GM19099 (cell line): ENCODE measurements around the gene B4GALT5.

Experiments
- POLR2A ChIP-seq: IDR thresholded peaks from 3 replicates; pipeline ENCODE4 v1.6.1; 2011; ENCODE audit warnings: low read depth; ENCODE audit not compliant: insufficient read length; ENCODE audit errors: extremely low read depth

The B4GALT5 gene

DNA sequence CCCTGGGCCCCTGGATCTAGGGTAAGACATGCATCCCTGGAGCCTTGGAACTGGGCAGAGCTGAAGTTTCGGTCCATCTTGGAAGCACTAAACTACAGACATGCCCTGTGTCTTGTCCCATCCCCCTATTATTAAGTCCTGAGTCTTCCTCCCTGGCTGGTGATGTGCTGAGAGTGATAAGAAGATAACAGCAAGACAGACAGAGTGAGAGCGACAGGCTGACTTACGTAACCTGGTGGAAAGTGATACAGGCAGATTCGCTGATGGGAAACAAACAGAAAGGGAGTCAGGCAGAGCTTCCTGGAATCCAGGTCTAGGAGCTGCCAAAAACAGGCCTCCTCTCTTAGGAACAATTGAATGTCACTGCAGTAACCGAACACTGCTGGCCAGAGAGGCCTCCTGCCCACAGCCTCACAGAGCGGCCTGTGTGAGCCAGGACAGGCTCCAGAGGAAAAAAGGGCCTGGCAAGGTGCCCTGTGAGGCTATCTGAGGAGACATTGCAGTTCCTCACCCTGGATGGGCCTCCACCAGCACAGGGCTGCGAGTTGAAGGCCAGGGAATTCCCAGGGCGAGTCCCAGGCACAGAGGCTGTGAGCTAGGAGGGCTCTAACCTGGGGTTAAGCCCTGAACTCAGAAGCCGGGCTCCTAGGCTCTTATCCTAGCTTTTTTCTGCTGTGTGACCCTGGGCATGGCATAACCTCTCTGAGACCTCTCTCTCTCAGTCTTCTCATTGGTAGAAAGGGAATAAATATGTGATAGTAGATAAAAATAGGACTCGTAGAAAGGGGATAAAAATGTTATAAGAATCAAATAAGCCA lies 34.2 kb upstream of the B4GALT5 start:
- no peak for TF ChIP-seq POLR2A

- no peak for TF ChIP-seq POLR2A
Measured at GRCh38 chr20:49742948-49743347, 29.3 kb upstream of the B4GALT5 start.

GRCh38 chr20:49741977-49742376 lies 28.3 kb upstream of the B4GALT5 start:
- TF ChIP-seq POLR2A = no peak

GRCh38 chr20:49740807-49741206 lies 27.1 kb upstream of the B4GALT5 start:
- TF ChIP-seq POLR2A = no peak

DNA sequence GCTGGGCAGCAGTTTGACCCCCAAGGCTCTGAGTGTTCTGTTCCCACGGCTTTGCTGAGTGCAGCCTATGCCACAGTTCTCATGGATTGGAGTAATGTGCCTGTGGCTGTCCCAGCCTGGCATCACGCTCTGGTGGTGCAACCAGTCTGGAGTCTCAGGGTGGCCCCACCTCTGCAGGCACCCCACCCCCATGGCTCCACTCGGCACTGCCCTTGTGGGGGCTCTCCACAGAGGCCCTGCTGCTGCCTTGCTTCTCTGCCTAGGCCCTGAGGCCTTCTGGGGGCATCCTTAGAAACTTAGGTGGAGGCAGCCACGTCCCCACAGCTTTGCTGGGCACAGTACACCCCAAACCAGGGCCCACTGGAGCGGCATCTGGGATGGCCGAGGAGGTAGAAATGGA lies 25.4 kb upstream of the B4GALT5 start:
- no peak for TF ChIP-seq POLR2A

GRCh38 chr20:49737260-49737659 lies 23.6 kb upstream of the B4GALT5 start:
- TF ChIP-seq POLR2A = no peak

- TF ChIP-seq POLR2A = no peak
Measured at GRCh38 chr20:49729780-49730179, 16.1 kb upstream of the B4GALT5 start.

DNA sequence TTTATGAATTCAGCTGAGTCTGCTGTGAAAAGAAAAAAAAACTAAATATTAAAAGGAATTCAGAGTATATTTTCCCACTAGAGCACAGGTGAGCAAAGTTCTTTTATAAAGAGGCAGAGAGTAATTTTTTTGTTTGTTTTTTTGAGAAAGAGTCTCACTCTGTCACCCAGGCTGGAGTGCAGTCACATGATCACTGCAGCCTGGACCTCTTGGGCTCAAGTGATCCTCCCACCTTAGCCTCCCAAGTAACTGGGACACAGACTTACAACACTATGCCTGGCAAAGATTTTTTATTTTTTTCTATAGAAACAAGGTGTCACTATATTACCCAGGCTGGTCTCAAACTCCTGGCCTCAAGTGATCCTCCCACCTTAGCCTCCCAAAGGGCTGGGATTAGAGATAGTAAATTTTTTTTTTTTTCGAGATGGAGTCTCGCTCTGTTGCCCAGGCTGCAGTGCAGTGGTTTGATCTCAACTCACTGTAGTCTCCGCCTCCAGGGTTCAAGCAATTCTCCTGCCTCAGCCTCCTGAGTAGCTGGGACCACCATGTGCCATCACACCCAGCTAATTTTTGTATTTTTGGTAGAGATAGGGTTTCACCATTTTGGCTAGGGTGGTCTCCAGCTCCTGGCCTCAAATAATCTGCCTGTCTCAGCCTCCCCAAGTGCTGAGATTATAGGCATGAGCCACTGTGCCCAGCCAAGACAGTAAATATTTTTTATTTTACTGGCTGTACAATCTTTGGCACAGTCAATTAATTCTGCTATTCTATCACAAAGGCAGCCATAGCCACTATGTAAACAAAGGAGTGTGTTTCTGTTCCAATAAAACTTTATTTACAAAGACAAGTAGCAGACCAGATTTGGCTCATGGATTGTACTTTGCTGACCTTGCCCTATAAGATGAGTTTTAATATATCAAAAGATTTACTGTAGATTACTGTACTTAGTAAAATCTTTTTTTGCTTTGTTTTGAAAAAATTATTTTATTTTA lies 14.5 kb upstream of the B4GALT5 start:
- no peak for TF ChIP-seq POLR2A

DNA sequence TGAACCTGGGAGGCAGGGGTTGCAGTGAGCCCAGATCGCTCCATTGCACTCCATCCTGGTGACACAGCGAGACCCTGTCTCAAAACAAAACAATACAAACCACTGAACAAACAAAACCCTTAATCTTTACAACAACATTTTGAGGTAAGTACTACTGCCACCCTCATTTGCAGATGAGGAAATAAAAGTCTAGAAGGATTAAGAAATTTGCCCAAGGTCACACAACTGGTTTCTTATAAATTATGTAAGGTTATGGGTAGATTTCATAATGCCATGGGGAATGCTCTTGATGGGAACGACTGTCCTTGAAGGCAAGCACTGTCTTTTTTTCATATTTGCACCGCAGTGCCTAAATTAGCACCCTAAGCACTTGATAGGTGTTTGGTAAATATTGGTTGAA lies 13.8 kb upstream of the B4GALT5 start:
- no peak for TF ChIP-seq POLR2A

DNA sequence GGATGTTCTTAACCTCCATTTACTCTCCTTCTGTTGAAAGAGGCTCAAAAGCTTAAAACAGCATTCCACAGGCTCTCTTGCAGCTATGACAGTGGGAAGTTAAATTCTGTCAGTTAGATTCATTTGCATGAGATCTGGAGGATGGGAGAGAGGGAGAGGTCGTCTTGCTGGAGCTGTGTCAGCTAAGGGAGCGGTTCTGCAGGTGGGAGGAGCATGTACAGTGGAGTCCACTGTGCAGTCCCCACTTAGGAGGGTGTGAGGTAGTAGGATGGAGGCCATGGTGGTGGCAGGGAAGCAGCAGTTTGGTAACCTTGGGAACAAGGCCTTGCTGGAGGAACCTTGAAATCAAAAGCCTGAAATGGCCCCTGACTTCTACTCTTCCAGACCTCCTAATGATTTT lies 12.0 kb upstream of the B4GALT5 start:
- TF ChIP-seq POLR2A = no peak

DNA sequence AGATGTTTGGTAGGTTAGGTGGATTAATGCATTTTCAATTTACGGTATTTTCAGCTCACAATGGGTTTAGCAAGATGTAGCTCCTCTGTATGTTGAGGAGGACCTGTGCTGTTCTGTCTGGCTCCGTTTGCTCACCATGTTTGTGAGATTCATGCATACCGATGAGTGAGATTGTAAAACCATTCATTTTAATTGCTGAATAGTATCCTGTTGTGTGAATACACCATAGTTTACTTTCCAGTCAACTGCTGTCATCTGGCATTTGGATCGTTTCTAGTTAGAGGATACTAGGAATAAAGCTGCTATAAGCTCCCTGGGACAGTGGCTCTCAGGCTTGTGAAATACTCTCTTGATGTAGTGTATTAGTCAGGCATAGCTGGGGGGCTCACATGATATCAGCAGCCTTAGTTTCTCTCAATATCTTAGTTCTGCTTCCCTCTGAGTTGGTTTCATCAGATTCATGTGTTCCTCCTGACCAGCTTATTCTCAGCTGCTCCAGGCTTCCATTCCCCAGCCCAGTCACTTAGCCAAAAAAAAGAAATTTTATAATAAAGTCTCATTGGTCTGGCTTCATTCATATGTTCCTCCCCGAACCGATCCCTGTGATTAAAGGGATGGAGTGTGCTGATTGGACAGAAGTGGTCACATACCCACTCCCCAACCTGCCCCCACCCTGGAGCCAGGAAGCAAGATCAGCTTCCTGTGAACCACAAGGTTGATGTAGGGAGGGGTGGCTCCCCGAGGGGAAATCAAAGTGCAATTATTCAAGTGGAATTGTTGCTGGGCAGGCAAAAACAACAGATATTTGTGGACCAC lies 10.9 kb upstream of the B4GALT5 start:
- TF ChIP-seq POLR2A = no peak

DNA sequence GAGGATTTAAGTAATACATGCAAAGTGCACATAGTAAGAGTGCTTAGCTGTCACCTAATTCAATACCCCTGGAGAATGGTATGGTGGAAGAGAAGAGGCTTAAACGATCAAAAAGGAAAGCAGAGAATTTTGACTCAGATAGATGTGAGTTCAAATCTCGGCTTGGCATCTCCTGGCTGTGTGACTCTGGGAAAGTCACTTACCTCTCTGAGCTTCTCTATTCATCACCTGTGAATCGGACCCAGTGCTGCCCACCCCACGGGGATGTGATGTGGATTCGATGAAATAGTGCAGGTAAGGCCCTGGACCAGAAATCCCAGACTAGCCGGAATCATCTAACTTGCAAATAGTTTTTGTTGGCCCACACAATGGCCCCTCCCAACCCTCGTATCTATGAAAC lies 1.8 kb upstream of the B4GALT5 start:
- no peak for TF ChIP-seq POLR2A

GRCh38 chr20:49712996-49713752 lies 504 bp downstream of the B4GALT5 start:
- no peak for TF ChIP-seq POLR2A

GRCh38 chr20:49712646-49712995 lies 1.1 kb downstream of the B4GALT5 start:
- no peak for TF ChIP-seq POLR2A
